ENCODE results near the gene PPP5C. TPM values are rescaled to one million over a fixed set of nuclear protein-coding genes. Genes with fewer than 3 reads are reported as not detected.
"Not testable (repeated sequence)": the region's sequence is repeated elsewhere in the genome, so short reads cannot be mapped to it uniquely, and the experiment has no call there.

Gene PPP5C
- total and polyA plus RNA-seq, 5 donors: 62.4 to 74.1 (median 64.1) TPM

DNA sequence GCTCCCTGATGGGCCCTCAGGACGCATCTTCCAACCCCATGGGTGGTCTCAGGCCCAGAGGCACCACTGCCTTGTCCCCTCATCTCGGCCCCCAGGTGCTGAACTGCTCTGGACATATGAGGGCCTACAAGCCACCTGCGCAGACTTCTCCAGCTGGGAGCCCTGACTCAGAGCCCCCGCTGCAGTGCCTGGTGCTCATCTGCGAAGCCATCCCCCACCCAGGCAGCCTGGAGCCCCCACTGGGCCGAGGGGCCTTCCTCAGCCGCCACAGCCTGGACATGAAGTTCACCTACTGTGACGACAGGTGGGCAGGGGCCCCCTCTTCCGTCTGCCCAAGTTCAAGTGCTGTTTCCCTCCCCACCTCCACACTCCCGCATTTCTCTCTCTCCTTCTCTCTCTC is 37.8 kb upstream of the PPP5C start:
- intact Hi-C loops (cut with DNase I): no loop called here
- Histone ChIP-seq H3K27ac (ENCODE audit: low read length) (no peak overlapping the region), H3K27me3 (ENCODE audit: control insufficient read depth, insufficient read depth) (no peaks in the 10 kb centered on the region), H3K4me1 (ENCODE audit: control insufficient read depth, insufficient read depth, low read length) (peaks cover 3% of the 10 kb centered on the region), H3K4me3 (ENCODE audit: low read length) (no peak overlapping the region), H3K9me3 (ENCODE audit: control insufficient read depth, low read length) (no peaks in the 10 kb centered on the region)
- no peak for ATAC-seq
- DNase-seq: no peak
- WGBS: 87% methylated on average over 10 of the region's 10 CpGs

DNA sequence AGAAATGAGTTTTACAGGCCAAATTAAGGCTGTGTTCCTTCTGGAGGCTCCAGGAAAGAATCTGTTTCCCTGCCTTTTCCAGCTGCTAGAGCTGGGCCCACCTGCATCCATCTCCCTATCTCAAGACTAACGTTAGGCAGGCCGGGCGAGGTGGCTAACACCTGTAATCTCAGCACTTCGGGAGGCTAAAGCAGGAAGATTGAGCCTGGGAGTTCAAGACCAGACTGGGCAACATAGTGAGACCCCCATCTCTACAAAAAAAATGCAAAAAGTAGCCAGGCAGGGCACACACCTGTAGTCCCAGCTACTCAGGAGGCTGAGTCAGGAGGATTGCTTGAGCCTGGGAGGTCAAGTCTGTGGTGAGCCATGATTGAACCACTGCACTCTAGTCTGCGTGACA is 35.4 kb upstream of the PPP5C start:
- DNase-seq (no peak), ATAC-seq (no peak)
- Histone ChIP-seq H3K9me3 (ENCODE audit: control insufficient read depth, low read length) (no peaks in the 10 kb centered on the region), H3K4me1 (ENCODE audit: control insufficient read depth, insufficient read depth, low read length) (no peaks in the 10 kb centered on the region), H3K4me3 (ENCODE audit: low read length) (no peak overlapping the region), H3K27ac (ENCODE audit: low read length) (no peak overlapping the region), H3K27me3 (ENCODE audit: control insufficient read depth, insufficient read depth) (no peaks in the 10 kb centered on the region)
- intact Hi-C loops (cut with DNase I): no loop called here
- 93% methylated on average over 5 of the region's 5 CpGs for WGBS

DNA sequence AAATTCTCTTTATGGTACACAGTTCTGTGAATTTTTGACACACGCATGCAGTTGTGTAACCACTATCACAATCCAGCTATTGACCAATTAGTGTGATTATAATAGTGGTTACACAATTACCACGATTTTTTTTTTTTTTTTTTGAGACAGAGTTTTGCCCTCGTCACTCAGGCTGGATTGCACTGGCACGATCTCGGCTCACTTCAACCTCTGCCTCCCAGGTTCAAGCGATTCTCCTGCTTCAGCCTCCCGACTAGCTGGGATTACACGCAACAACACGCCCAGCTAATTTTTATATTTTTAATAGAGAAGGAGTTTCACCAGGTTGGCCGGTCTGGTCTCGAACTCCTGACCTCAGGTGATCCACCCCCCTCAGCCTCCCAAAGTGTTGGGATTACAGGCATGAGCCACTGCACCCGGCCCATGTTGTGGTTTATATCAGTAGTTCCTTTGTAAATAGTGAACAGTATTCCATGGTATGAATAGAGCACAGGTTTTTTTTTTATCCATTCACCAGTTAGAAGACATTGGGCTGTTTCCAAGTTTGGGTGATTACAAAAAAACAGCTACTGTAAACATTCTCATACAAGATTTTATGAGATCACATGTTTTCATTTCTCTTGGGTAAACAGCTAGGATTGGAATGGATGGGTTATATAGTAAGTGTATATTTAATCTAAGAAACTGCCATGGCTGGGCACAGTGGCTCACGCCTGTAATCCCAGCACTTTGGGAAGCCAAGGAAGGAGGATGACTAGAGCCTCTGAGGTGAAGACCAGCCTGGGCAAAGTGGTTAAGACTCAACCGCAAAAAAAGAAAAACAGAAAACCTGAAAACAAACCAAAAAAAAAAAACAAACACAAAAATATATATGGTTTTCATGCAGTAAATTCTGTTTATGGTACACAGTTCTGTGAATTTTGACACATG is 33.1 kb upstream of the PPP5C start:
- H3K27ac ChIP-seq (ENCODE audit: low read length); ATAC-seq; H3K9me3 ChIP-seq (ENCODE audit: control insufficient read depth, low read length); DNase-seq; H3K27me3 ChIP-seq (ENCODE audit: control insufficient read depth, insufficient read depth); H3K4me3 ChIP-seq (ENCODE audit: low read length); H3K4me1 ChIP-seq (ENCODE audit: control insufficient read depth, insufficient read depth, low read length); intact Hi-C loops (cut with DNase I): not testable (repeated sequence)
- 78% methylated on average over 14 of the region's 14 CpGs for WGBS

DNA sequence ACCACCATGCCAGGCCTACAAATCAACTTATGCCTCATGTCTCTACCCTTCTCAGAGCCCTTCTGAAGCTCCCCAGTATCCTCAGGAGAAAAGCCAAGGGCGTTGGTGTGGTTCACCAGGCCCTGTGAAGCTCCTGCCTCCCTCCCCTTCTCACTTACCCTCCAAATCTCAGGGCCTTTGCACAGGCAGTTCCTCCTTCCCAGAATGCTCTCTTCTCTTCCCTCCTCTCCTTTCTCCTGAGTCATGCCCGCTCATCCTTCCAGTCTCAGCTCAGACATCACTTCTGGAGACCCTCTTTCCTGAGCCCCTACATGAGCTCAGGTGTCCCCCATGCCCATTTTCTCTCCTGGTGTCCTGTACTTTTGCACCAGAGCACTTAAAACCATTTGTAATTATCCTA is 29.5 kb upstream of the PPP5C start:
- DNase-seq (no peak), ATAC-seq (no peak)
- no peak overlapping the region for H3K27ac ChIP-seq (ENCODE audit: low read length)
- no peak overlapping the region for H3K4me3 ChIP-seq (ENCODE audit: low read length)
- no peaks in the 10 kb centered on the region for H3K4me1 ChIP-seq (ENCODE audit: control insufficient read depth, insufficient read depth, low read length)
- H3K27me3 ChIP-seq (ENCODE audit: control insufficient read depth, insufficient read depth): no peaks in the 10 kb centered on the region
- 81% methylated on average over 2 of the region's 2 CpGs for WGBS
- H3K9me3 ChIP-seq (ENCODE audit: control insufficient read depth, low read length): no peaks in the 10 kb centered on the region
- intact Hi-C loops (cut with DNase I): no loop called here

DNA sequence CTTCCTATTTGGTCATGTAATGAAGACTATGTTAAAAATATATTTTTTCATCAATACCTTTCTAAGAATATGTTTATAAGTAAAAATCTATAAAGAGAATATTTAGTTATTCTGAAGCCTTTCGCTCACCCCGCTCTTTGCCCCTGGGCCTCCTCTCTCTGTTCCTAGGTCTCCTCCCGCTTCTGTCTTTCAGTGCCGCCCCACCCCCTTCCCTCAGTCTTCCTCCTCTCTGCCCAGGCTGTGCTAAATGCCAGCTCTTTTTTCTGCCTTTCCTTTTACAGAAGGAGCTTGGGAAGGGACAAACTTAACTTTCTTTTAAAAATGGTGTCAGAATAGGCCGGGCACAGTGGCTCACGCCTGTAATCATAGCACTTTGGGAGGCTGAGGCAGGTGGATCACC is 27.3 kb upstream of the PPP5C start:
- no peaks in the 10 kb centered on the region for H3K4me1 ChIP-seq (ENCODE audit: control insufficient read depth, insufficient read depth, low read length)
- H3K27ac ChIP-seq (ENCODE audit: low read length): no peak overlapping the region
- no peak for ATAC-seq
- no peaks in the 10 kb centered on the region for H3K9me3 ChIP-seq (ENCODE audit: control insufficient read depth, low read length)
- H3K27me3 ChIP-seq (ENCODE audit: control insufficient read depth, insufficient read depth): no peaks in the 10 kb centered on the region
- no peak for DNase-seq
- intact Hi-C loops (cut with DNase I): no loop called here
- H3K4me3 ChIP-seq (ENCODE audit: low read length): no peak overlapping the region
- WGBS: 91% methylated on average over 6 of the region's 6 CpGs

DNA sequence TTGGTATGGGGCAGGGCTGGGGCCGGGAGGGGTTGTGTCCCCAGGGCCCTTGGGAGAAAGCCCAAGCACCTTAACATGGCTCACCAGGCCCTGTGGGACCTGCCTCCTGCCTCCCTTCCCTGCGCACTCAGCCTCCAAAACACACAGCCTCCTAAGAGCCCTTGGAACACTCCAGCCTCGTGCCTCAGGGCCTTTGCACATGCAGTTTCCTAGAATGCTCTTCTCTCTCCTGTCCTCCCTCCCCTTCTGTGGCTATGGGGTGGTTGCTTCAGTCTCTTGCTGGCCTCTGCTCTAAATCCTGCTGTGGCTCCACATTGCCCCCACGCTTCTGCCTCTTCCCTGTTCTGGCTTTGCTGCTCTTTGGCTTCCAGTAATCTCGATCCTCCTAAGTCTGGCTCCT is 26.3 kb upstream of the PPP5C start:
- H3K4me1 ChIP-seq (ENCODE audit: control insufficient read depth, insufficient read depth, low read length): no peaks in the 10 kb centered on the region
- DNase-seq: no peak
- H3K27ac ChIP-seq (ENCODE audit: low read length): no peak overlapping the region

DNA sequence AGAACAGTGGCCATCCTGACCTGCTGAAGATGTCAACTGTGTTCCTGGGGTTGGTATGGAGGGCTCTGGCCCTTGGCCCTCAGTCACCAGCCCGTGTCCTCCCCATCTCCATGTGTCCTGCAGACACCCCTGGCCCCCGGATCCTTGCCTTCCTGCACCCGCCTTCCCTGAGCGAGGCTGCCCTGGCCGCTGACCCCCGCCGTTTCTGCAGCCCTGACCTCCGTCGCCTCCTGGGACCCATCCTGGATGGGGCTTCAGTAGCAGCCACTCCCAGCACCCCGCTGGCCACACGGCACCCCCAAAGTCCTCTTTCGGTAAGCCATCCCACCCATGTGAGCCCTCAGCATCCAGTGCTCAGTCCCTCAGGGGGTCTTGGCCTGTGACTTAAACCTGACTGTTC is 25.2 kb upstream of the PPP5C start:
- DNase-seq (no peak), ATAC-seq (peak; percentile 6 to 22)
- no peak overlapping the region for H3K4me3 ChIP-seq (ENCODE audit: low read length)
- H3K9me3 ChIP-seq (ENCODE audit: control insufficient read depth, low read length): no peaks in the 10 kb centered on the region
- no peaks in the 10 kb centered on the region for H3K27me3 ChIP-seq (ENCODE audit: control insufficient read depth, insufficient read depth)
- no peak overlapping the region for H3K27ac ChIP-seq (ENCODE audit: low read length)
- H3K4me1 ChIP-seq (ENCODE audit: control insufficient read depth, insufficient read depth, low read length): no peaks in the 10 kb centered on the region
- intact Hi-C loops (cut with DNase I): no loop called here
- 93% methylated on average over 12 of the region's 12 CpGs for WGBS

More for the DNA sequence above, 26.3 kb upstream of the PPP5C start:
- peak in 1 of 2 donors; percentile 20 for ATAC-seq
- H3K4me3 ChIP-seq (ENCODE audit: low read length): no peak overlapping the region
- intact Hi-C loops (cut with DNase I): no loop called here
- H3K9me3 ChIP-seq (ENCODE audit: control insufficient read depth, low read length): no peaks in the 10 kb centered on the region
- no peaks in the 10 kb centered on the region for H3K27me3 ChIP-seq (ENCODE audit: control insufficient read depth, insufficient read depth)
- WGBS: 95% methylated on average over 5 of the region's 5 CpGs

DNA sequence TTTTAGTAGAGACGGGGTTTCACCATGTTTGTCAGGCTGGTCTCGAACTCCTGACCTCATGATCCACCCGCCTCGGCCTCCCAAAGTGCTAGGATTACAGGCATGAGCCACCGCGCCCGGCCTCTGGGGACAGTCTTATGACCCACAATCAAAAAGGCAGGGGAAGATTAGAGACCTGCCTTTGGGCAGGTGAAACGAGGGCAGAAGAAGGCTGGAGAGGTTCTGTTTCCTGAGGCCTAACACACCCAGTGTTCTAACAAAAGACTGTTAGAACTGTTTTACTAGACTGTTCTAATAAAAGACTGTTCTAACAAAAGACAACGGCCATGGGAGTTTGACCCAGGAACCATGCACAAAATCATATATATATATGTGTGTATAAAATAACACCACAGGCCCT is 23.7 kb upstream of the PPP5C start:
- H3K27me3 ChIP-seq (ENCODE audit: control insufficient read depth, insufficient read depth); DNase-seq; H3K4me1 ChIP-seq (ENCODE audit: control insufficient read depth, insufficient read depth, low read length); intact Hi-C loops (cut with DNase I); H3K9me3 ChIP-seq (ENCODE audit: control insufficient read depth, low read length); H3K4me3 ChIP-seq (ENCODE audit: low read length); ATAC-seq; H3K27ac ChIP-seq (ENCODE audit: low read length): not testable (repeated sequence)
- WGBS: 90% methylated on average over 9 of the region's 9 CpGs

DNA sequence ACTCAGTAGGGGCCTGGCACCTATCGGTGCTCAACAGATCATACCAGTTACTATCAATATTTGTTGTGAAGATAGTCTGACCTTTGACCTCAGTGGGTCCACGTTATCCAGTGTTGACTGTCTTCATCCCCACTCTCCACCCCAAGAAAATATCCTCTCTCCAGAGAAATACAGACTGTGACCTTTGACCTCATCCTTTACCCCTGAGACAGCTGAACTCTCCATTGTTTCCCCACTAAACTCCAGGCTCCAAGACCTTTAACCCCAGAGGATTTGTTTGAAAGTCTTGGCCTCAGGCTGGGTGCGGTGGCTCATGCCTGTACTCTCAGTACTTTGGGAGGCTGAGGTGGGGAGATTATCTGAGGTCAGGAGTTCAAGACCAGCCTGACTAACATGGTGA is 22.6 kb upstream of the PPP5C start:
- Histone ChIP-seq H3K27ac (ENCODE audit: low read length) (no peak overlapping the region), H3K4me3 (ENCODE audit: low read length) (no peak overlapping the region), H3K27me3 (ENCODE audit: control insufficient read depth, insufficient read depth) (no peaks in the 10 kb centered on the region), H3K9me3 (ENCODE audit: control insufficient read depth, low read length) (no peaks in the 10 kb centered on the region), H3K4me1 (ENCODE audit: control insufficient read depth, insufficient read depth, low read length) (no peaks in the 10 kb centered on the region)
- ATAC-seq (no peak), DNase-seq (no peak)
- intact Hi-C loops (cut with DNase I): no loop called here
- 74% methylated on average over 3 of the region's 3 CpGs for WGBS

DNA sequence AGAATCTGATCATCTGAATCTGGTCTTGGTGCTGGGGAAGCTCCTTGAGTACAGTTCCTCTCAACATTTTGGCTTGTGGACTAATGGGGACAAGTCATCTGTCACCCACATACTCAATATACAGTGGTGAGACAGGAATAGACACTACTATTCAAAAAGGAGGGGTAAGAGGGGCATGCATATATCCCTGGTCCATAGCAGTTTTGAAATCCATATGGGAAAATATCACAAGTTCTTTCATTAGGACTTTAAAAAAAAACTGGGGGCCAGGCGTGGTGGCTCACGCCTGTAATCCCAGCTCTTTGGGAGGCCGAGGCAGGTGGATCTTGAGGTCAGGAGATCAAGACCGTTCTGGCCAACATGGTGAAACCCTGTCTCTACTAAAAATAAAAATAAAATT is 20.3 kb upstream of the PPP5C start:
- ATAC-seq (no peak), DNase-seq (no peak)
- WGBS: 98% methylated on average over 4 of the region's 4 CpGs
- H3K4me3 ChIP-seq (ENCODE audit: low read length): no peak overlapping the region
- H3K4me1 ChIP-seq (ENCODE audit: control insufficient read depth, insufficient read depth, low read length): no peaks in the 10 kb centered on the region
- H3K9me3 ChIP-seq (ENCODE audit: control insufficient read depth, low read length): no peaks in the 10 kb centered on the region
- intact Hi-C loops (cut with DNase I): no loop called here
- H3K27me3 ChIP-seq (ENCODE audit: control insufficient read depth, insufficient read depth): no peaks in the 10 kb centered on the region
- H3K27ac ChIP-seq (ENCODE audit: low read length): no peak overlapping the region

DNA sequence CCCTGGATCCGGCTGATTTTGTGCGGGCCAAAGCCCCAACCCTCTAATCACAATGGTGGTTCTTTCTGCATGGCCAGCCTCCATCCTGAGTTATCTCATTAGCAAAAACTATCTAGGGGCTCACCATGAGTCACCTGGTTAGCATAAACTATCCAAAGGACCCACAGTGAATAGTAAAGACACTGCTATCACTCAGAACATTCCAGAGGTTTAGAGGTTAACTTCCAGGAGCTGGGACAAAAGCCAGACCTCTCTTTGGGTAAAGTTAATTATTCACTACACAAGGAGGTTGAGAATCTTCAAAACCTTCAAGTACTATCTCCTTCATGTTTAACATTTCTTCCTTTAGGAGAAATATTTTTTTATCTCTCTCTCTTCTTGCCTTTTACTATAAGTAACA is 18.8 kb upstream of the PPP5C start:
- no peak overlapping the region for H3K4me3 ChIP-seq (ENCODE audit: low read length)
- intact Hi-C loops (cut with DNase I): no loop called here
- H3K27ac ChIP-seq (ENCODE audit: low read length): no peak overlapping the region
- H3K27me3 ChIP-seq (ENCODE audit: control insufficient read depth, insufficient read depth): no peaks in the 10 kb centered on the region
- ATAC-seq (no peak), DNase-seq (no peak)
- no peaks in the 10 kb centered on the region for H3K4me1 ChIP-seq (ENCODE audit: control insufficient read depth, insufficient read depth, low read length)
- H3K9me3 ChIP-seq (ENCODE audit: control insufficient read depth, low read length): no peaks in the 10 kb centered on the region
- WGBS: 96% methylated on average over 2 of the region's 2 CpGs
